SK-N-MC (cell line): Measurements from ENCODE around the gene GTF2IRD1.
A peak's percentile ranks its signal among the peaks of the same experiment; 100 is the strongest.
"Not testable (repeated sequence)": the region's sequence is repeated elsewhere in the genome, so short reads cannot be mapped to it uniquely, and the experiment has no call there.

Experiments
- DNase-seq: peaks from one replicate; pipeline ENCODE4 v3.0.0-alpha.2; 2011; ENCODE audit warnings: low read depth, low spot score
- H3K27ac ChIP-seq: fragments of 200-600 bp; sonication (generic); 2 replicates; pipeline ENCODE4 v1.5.1; 2016; ENCODE audit warnings: mixed run types
- H3K36me3 ChIP-seq: fragments of 200-600 bp; sonication (generic); 2 replicates; pipeline ENCODE4 v1.6.1; 2017; ENCODE audit warnings: antibody characterized with exemption, low read length, mixed read lengths; ENCODE audit not compliant: insufficient read depth
- H3K4me3 ChIP-seq: fragments of 200-600 bp; sonication (generic); 2 replicates; pipeline ENCODE4 v1.5.1; 2016
- H3K9ac ChIP-seq: fragments of 200-600 bp; sonication (generic); 2 replicates; pipeline ENCODE4 v1.8.0; 2017; ENCODE audit warnings: mixed run types, mixed read lengths; ENCODE audit not compliant: insufficient read length
- H3K9me3 ChIP-seq: fragments of 200-600 bp; sonication (generic); 2 replicates; pipeline ENCODE4 v1.6.1; 2017; ENCODE audit warnings: low read depth, mild to moderate bottlenecking, antibody characterized with exemption, low read length, moderate library complexity, mixed read lengths
- EZH2 ChIP-seq: fragments of 200-600 bp; sonication (generic); IDR thresholded peaks from one replicate; pipeline ENCODE4 v1.6.1; 2017; ENCODE audit warnings: antibody characterized with exemption
- FOXP2 ChIP-seq: optimal IDR thresholded peaks from 2 replicates; pipeline ENCODE3; 2011; ENCODE audit warnings: mild to moderate bottlenecking, moderate library complexity; ENCODE audit not compliant: insufficient read depth; ENCODE audit errors: extremely low read length, control extremely low read depth
- POLR2AphosphoS5 ChIP-seq: IDR thresholded peaks from 2 replicates; pipeline ENCODE4 v1.6.1; 2012; ENCODE audit warnings: mild to moderate bottlenecking, low read depth, low read length, borderline replicate concordance

The GTF2IRD1 gene

DNA sequence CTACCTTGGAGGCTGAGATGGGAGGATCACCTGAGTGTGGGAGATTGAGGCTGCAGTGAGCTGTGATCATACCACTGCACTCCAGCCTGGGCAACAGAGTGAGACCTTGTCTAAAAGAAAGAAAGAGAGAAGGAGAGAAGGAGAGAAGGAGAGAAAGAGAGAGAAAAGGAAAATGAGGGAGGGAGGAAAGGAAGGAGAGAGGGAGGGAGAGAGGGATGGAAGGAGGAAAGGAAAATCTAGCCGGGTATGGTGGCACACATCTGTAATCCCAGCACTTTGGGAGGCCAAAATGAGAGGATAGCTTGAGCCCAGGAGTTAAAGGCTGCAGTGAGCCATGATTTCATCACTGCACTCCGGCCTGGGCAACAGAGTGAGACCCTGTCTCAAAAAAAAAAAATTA lies 42.9 kb upstream of the GTF2IRD1 start:
- Histone ChIP-seq H3K27ac (no peak overlapping the region), H3K9me3 (no peaks in the 10 kb centered on the region), H3K4me3 (no peak overlapping the region), H3K36me3 (no peaks in the 10 kb centered on the region), H3K9ac (no peak overlapping the region)
- no peak for TF ChIP-seq EZH2
- DNase-seq, result no peak

DNA sequence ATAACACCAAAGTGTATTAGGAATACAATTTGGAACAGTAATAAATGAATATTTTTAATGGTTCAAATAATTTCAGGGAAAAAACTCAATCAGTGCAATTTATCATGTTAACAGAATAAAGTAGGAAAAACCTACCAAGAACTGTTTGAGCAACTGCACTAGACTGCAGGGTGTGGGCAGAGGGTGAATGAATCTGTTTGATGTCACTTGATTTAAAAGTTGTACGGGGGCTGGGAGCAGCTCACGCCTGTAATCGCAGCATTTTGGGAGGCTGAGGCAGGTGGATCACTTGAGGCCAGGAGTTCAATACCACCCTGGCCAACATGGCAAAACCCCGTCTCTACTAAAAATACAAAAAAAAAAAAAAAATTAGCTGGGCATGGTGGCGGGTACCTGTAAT lies 42.1 kb upstream of the GTF2IRD1 start:
- not testable (repeated sequence) for DNase-seq, H3K9ac ChIP-seq, H3K4me3 ChIP-seq, H3K27ac ChIP-seq, H3K36me3 ChIP-seq, H3K9me3 ChIP-seq

DNA sequence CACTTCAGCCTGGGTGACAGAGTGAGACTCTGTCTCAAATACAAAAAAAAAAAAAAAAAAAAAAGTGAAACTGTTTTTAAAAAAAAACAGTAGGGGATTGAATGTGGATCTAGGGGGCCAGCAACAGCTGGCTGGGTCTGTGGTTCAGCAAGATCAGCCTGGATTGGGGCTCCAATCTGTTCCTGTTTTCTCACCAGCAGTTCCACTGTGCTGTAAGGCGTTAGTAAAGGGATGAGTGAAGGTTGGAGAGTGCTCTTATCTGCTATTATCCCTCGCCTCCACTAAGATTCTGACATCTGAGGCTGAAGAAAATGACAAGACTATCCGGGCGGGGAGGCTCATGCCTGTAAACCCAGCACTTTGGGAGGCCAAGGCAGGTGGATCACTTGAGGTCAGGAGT lies 41.6 kb upstream of the GTF2IRD1 start:
- Histone ChIP-seq H3K9me3 (no peaks in the 10 kb centered on the region), H3K36me3 (no peaks in the 10 kb centered on the region), H3K4me3 (no peak overlapping the region), H3K9ac (no peak overlapping the region), H3K27ac (no peak overlapping the region)
- DNase-seq, result no peak
- TF ChIP-seq POLR2AphosphoS5 (no peak), EZH2 (no peak), FOXP2 (no peak)

DNA sequence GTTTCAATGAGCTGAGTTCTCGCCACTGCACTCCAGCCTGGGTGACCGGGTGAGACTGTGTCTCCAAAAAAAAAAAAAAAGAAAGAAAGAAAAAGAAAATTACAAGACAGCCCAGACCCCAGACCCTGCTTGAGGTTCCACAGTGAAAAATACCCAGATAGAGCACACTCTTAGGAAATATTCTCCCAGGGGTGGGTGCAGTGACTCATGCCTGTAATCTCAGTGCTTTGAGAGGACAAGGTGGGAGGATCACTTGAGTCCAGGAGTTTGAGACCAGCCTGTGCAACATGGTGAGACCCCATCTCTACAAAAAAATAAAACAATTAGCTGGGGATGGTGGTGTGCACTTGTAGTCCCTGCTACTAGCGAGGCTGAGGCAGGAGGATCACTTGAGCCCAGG lies 41.1 kb upstream of the GTF2IRD1 start:
- no peak for TF ChIP-seq EZH2
- no peak for TF ChIP-seq POLR2AphosphoS5
- no peak for TF ChIP-seq FOXP2
- H3K4me3 ChIP-seq, result no peak overlapping the region
- no peak overlapping the region for H3K9ac ChIP-seq
- H3K27ac ChIP-seq, result no peak overlapping the region
- DNase-seq, result no peak
- H3K36me3 ChIP-seq, result no peaks in the 10 kb centered on the region
- H3K9me3 ChIP-seq, result no peaks in the 10 kb centered on the region

DNA sequence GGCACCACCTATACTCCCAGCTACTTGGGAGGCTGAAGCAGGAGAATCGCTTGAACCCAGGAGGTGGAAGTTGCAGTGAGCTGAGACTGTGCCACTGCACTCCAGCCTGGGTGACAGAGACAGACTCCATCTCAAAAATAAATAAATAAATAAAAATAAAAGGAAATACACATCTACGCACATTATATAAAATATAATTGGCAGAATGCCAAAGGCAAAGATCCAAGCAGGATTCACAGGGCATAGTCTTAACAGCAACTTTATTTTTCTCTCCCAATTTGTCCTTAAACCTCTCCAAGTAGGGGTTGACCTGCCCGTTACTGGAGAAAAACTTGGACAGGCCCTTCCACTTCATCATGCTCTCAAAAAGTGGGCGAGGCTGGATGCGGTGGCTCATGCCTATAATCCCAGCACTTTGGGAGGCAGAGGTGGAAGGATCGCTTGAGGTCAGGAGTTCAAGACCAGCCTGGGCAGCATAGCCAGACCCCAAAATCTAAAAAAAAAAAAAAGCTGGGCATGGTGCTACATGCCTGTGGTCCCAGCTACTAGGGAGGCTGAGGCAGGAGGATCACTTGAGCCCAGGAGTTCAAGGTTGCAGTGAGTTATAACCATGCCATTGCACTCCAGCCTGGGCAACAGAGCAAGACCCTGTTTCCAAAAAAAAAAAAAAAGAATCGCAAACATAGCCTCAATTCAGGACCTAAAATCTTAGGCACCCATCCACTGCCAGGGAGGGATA lies 38.9 kb upstream of the GTF2IRD1 start:
- not testable (repeated sequence) for H3K4me3 ChIP-seq, DNase-seq, H3K36me3 ChIP-seq, H3K9me3 ChIP-seq, H3K9ac ChIP-seq, H3K27ac ChIP-seq

DNA sequence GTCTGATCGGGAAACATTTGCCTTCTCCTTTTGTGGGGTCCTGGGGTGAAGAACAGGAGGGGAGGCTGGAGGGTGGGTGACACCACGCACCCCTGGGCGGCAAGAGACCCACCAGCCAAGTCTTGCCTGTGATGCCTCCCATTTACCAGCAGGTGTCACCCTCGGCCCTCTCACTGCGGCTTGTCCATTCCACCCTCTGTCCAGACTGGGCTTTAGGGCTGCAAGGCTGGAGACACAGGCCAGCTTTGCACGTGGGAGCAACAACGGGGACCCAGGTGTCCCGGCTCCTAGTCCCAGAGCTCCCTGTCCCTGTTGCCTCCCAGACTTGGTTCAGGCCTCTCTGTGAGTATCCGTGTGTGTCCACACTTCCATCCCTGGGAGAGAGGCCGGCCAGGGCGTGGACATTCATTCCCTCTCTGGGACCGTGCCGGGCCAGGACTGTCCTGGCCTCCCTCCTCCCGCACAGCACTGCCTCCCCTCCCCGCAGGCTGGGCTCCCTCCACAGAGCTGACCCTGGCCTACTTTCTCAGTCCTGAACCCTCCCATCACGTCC lies 36.2 kb upstream of the GTF2IRD1 start:
- Histone ChIP-seq H3K4me3 (no peak overlapping the region), H3K9me3 (no peaks in the 10 kb centered on the region), H3K9ac (no peak overlapping the region), H3K36me3 (no peaks in the 10 kb centered on the region), H3K27ac (no peak overlapping the region)
- no peak for DNase-seq
- TF ChIP-seq POLR2AphosphoS5, result no peak
- TF ChIP-seq FOXP2, result no peak
- no peak for TF ChIP-seq EZH2

DNA sequence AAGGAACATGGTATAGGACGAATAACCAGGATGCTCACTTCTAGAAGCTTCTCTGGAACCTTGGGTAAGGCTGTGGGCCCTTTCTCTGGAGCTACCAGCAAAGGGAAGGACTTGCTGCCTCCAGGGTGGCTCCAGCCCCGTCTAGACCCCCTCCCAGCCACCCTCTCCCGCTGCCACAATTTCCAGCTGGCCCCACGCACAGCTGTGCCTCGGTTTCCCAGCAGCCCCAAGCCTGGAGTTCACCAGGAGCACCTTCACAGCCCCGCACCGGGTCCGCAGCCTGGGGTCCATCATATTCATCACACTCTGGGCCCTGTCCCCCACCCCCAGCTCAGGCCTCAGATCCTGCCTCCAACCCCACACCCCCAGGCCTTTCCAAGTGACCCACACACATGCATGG lies 35.6 kb upstream of the GTF2IRD1 start:
- TF ChIP-seq POLR2AphosphoS5, result no peak
- no peak for TF ChIP-seq FOXP2
- TF ChIP-seq EZH2, result no peak

DNA sequence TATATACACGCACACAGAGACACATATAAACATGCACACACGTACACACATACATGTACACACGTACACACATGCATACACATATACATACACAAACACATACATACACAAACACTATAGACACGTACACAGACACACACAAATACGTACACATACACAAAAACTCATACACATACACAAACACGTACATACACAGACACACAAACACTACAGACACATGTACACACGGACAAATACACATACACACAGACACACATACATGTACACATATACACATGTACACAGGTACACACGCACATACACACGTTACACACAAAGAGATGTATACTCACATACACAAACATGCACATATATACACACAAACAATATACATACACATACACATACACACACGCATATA lies 35.2 kb upstream of the GTF2IRD1 start:
- Histone ChIP-seq H3K36me3 (no peaks in the 10 kb centered on the region), H3K9me3 (no peaks in the 10 kb centered on the region), H3K9ac (no peak overlapping the region), H3K4me3 (no peak overlapping the region), H3K27ac (peak overlapping the region; percentile 42; the same call in 1 of the 2 replicates)
- DNase-seq, result no peak
- no peak for TF ChIP-seq EZH2
- no peak for TF ChIP-seq FOXP2

More for the DNA sequence above, 35.6 kb upstream of the GTF2IRD1 start:
- Histone ChIP-seq H3K36me3 (no peaks in the 10 kb centered on the region), H3K9ac (no peak overlapping the region), H3K9me3 (no peaks in the 10 kb centered on the region), H3K27ac (peak overlapping the region; percentile 39; the same call in 1 of the 2 replicates), H3K4me3 (no peak overlapping the region)
- no peak for DNase-seq

DNA sequence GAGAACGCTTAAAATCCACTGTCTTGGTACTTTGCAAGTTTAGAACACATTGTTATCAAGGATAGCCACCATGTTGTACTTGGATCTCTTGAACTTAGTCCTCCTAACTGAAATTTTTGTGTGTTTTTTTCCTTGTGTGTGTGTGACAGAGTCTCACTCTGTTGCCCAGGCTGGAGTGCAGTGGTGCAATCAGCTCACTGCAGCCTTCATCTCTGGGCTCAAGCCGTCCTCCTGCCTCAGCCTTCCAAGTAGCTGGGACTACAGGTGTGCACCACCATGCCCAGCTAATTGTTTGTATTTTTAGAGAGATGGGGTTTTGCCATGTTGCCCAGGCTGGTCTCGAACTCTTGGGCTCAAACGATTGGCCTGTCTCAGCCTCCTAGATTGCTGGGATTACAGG lies 34.5 kb upstream of the GTF2IRD1 start:
- not testable (repeated sequence) for H3K36me3 ChIP-seq, DNase-seq, H3K9ac ChIP-seq, H3K4me3 ChIP-seq, H3K9me3 ChIP-seq
- peak overlapping the region; percentile 51 for H3K27ac ChIP-seq

DNA sequence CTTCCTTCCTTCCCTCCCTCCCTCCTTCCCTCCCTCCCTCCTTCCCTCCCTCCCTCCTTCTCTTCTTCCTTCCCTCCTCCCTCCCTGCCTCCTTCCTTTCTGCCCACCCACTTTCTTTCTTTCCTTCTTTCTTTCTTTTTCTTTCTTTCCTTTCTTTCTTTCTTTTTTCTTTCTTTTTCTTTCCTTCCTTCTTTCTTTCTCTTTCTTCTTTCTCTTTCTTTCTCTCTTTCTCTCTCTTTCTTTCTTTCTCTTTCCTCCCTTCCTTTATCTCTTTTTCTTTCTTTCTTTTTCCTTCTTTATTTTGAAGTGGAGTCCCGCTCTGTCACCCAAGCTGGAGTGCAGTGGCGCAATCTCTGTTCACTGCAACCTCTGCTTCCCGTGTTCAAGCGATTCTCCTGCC lies 33.7 kb upstream of the GTF2IRD1 start:
- Histone ChIP-seq H3K9me3 (no peaks in the 10 kb centered on the region), H3K36me3 (no peaks in the 10 kb centered on the region), H3K9ac (no peak overlapping the region), H3K27ac (peak overlapping the region; percentile 33; the same call in 1 of the 2 replicates), H3K4me3 (no peak overlapping the region)
- no peak for DNase-seq
- TF ChIP-seq FOXP2 (no peak), POLR2AphosphoS5 (no peak), EZH2 (no peak)
